WTC11 (cell line): ENCODE data around the gene AFF3.

Experiments
- CREB1 ChIP-seq: sonication (generic); formaldehyde crosslinking; IDR thresholded peaks from 2 replicates; pipeline ENCODE4 v1.8.0; 2023; ENCODE audit warnings: mild to moderate bottlenecking, missing genetic modification reagents
- CTCF ChIP-seq: fragments of 200-600 bp; IDR thresholded peaks from 2 replicates; pipeline ENCODE4 v1.8.0; 2022; ENCODE audit warnings: antibody characterized with exemption
- JUN ChIP-seq: sonication (generic); formaldehyde crosslinking; IDR thresholded peaks from 2 replicates; pipeline ENCODE4 v1.8.0; 2023; ENCODE audit warnings: mild to moderate bottlenecking, missing genetic modification reagents
- OVOL2 ChIP-seq: fragments of 250-450 bp; sonication (Bioruptor Pico); IDR thresholded peaks from 2 replicates; pipeline ENCODE4 v1.9.0; 2021; ENCODE audit warnings: mild to moderate bottlenecking, borderline replicate concordance
- ZNF263 ChIP-seq: sonication (generic); formaldehyde crosslinking; IDR thresholded peaks from 2 replicates; pipeline ENCODE4 v1.8.1; 2022; ENCODE audit warnings: low read depth, mild to moderate bottlenecking, moderate library complexity, missing genetic modification reagents

GRCh38 chr2:99618579-99619097, 523.8 kb downstream of the AFF3 start:
- TF ChIP-seq CTCF = no peak
- TF ChIP-seq OVOL2 (CRISPR knock-in tag) = no peak
- TF ChIP-seq CREB1 (CRISPR knock-in tag) = no peak
- no peak for TF ChIP-seq ZNF263 (CRISPR knock-in tag)
- no peak for TF ChIP-seq JUN
